Measurements from ENCODE around the gene BCL2L12. TPM values are rescaled to one million over a fixed set of nuclear protein-coding genes. Genes with fewer than 3 reads are reported as not detected.
"Not testable (repeated sequence)": the region's sequence is repeated elsewhere in the genome, so short reads cannot be mapped to it uniquely, and the experiment has no call there.

Gene BCL2L12
- total and polyA plus RNA-seq, 2 donors: 18.7 to 27.1 TPM

GRCh38 chr19:49631014-49631588 is 34.6 kb upstream of the BCL2L12 start:
- WGBS: 80% methylated on average over 9 of the region's 9 CpGs
- no peak overlapping the region for H3K4me3 ChIP-seq (ENCODE audit: low read length in 2 of 2)
- no peak overlapping the region for H3K27ac ChIP-seq (ENCODE audit: low read depth in 1 of 2, low read length in 1 of 2)
- peaks cover 18 to 22% of the 10 kb centered on the region in 2 donors for H3K36me3 ChIP-seq (ENCODE audit: control insufficient read depth in 2 of 2, insufficient read depth in 2 of 2, low read length in 1 of 2)
- no peak for DNase-seq (ENCODE audit: low read depth in 6 of 9, low spot score in 9 of 9)
- H3K9me3 ChIP-seq (ENCODE audit: control insufficient read depth in 2 of 2, insufficient read depth in 1 of 2, low read length in 1 of 2): no peaks in the 10 kb centered on the region
- peaks cover 0 to 7% of the 10 kb centered on the region in 2 donors for H3K4me1 ChIP-seq (ENCODE audit: control insufficient read depth in 2 of 2, insufficient read depth in 2 of 2, low read length in 2 of 2)
- H3K27me3 ChIP-seq (ENCODE audit: control insufficient read depth in 2 of 2, insufficient read depth in 1 of 2, low read length in 1 of 2): peaks cover 0 to 15% of the 10 kb centered on the region in 2 donors

GRCh38 chr19:49631610-49632192 is 34.0 kb upstream of the BCL2L12 start:
- no peak for DNase-seq (ENCODE audit: low read depth in 6 of 9, low spot score in 9 of 9)
- H3K36me3 ChIP-seq (ENCODE audit: control insufficient read depth in 2 of 2, insufficient read depth in 2 of 2, low read length in 1 of 2): peaks cover 12 to 16% of the 10 kb centered on the region in 2 donors
- H3K27ac ChIP-seq (ENCODE audit: low read depth in 1 of 2, low read length in 1 of 2): no peak overlapping the region
- H3K4me1 ChIP-seq (ENCODE audit: control insufficient read depth in 2 of 2, insufficient read depth in 2 of 2, low read length in 2 of 2): peaks cover 0 to 7% of the 10 kb centered on the region in 2 donors
- H3K4me3 ChIP-seq (ENCODE audit: low read length in 2 of 2): no peak overlapping the region
- peaks cover 0 to 21% of the 10 kb centered on the region in 2 donors for H3K27me3 ChIP-seq (ENCODE audit: control insufficient read depth in 2 of 2, insufficient read depth in 1 of 2, low read length in 1 of 2)
- H3K9me3 ChIP-seq (ENCODE audit: control insufficient read depth in 2 of 2, insufficient read depth in 1 of 2, low read length in 1 of 2): no peaks in the 10 kb centered on the region
- 97% methylated on average over 19 of the region's 19 CpGs for WGBS

DNA sequence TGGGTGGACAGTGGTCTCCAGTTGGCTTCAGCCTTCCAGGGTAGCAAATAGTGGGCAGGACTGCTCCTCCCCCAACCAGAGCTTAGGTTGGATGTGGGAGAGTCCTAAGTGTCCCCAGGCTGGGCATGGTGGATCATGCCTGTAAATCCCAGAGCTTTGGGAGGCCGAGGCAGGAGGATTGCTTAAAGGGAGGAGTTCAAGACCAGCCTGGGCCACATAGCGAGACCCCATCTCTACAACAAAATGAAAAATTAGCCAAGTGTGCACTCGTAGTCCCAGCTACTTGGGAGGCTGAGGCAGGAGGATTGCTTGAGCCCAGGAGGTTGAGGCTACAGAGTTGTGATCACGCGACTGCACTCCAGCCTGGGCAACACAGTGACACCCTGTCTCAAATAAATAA is 33.2 kb upstream of the BCL2L12 start:
- no peak overlapping the region for H3K4me3 ChIP-seq (ENCODE audit: low read length in 2 of 2)
- H3K4me1 ChIP-seq (ENCODE audit: control insufficient read depth in 2 of 2, insufficient read depth in 2 of 2, low read length in 2 of 2): peaks cover 0 to 7% of the 10 kb centered on the region in 2 donors
- H3K27me3 ChIP-seq (ENCODE audit: control insufficient read depth in 2 of 2, insufficient read depth in 1 of 2, low read length in 1 of 2): peaks cover 0 to 29% of the 10 kb centered on the region in 2 donors
- no peak overlapping the region for H3K27ac ChIP-seq (ENCODE audit: low read depth in 1 of 2, low read length in 1 of 2)
- peaks cover 4 to 7% of the 10 kb centered on the region in 2 donors for H3K36me3 ChIP-seq (ENCODE audit: control insufficient read depth in 2 of 2, insufficient read depth in 2 of 2, low read length in 1 of 2)
- 98% methylated on average over 5 of the region's 5 CpGs for WGBS
- H3K9me3 ChIP-seq (ENCODE audit: control insufficient read depth in 2 of 2, insufficient read depth in 1 of 2, low read length in 1 of 2): no peaks in the 10 kb centered on the region
- no peak for DNase-seq (ENCODE audit: low read depth in 6 of 9, low spot score in 9 of 9)

DNA sequence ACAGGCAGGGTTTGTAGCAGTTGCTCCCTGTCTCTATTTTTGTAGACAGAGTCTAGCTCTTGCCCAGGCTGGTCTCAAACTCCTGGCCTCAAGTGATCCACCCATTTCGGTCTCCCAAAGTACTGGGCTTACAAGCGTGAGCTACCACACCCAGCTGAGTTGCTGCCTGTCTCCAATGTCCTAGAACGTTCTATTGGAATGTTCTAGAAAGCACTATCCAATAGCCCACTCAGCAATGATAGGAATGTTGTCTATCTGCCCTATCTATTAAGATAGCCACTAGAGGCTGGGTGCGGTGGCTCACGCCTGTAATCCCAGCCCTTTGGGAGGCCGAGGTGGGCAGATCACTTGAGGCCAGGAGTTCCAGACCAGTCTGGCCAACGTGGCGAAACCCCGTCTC is 32.5 kb upstream of the BCL2L12 start:
- not testable (repeated sequence) for H3K27ac ChIP-seq (ENCODE audit: low read depth in 1 of 2, low read length in 1 of 2); H3K4me1 ChIP-seq (ENCODE audit: control insufficient read depth in 2 of 2, insufficient read depth in 2 of 2, low read length in 2 of 2); H3K4me3 ChIP-seq (ENCODE audit: low read length in 2 of 2); H3K36me3 ChIP-seq (ENCODE audit: control insufficient read depth in 2 of 2, insufficient read depth in 2 of 2, low read length in 1 of 2); H3K9me3 ChIP-seq (ENCODE audit: control insufficient read depth in 2 of 2, insufficient read depth in 1 of 2, low read length in 1 of 2); DNase-seq (ENCODE audit: low read depth in 6 of 9, low spot score in 9 of 9)
- H3K27me3 ChIP-seq (ENCODE audit: control insufficient read depth in 2 of 2, insufficient read depth in 1 of 2, low read length in 1 of 2): peaks cover 2 to 35% of the 10 kb centered on the region in 2 donors
- 95% methylated on average over 9 of the region's 9 CpGs for WGBS

DNA sequence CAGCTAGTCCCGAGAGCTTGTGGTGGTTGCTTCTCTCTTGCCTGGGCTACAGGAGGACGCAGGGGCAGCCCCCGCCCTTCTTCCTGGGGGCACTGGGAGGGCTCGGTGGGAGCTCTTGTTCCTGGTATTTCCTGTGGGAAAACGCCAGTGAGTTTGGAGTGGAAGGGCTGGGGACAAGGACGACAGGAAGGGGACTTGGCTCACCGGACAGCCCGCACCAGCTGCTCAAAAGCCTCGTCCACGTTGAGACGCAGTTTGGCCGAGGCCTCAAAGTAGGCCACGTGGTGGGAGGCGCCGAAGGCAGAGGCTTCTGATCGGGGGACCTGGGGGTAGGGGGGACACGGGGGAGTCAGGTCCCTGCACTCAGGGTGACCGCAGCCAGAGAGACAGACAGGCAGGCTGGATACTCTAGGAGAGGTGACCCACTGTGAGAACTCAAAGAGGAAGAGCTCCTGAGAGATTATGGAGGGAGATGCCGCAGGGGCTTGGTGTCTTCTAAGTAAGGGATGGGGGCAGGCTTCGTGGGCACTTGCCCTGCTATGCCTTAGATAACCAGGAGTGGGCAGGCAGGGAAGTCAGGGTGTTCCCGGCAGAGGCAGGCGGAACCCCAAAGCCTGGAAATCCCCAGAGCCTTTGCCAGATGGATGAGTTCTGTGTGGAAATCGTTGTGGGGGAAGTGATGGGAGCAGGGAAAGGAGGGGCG is 30.1 kb upstream of the BCL2L12 start:
- H3K4me1 ChIP-seq (ENCODE audit: control insufficient read depth in 2 of 2, insufficient read depth in 2 of 2, low read length in 2 of 2): peaks cover under 1 to 26% of the 10 kb centered on the region in 2 donors
- no peaks in the 10 kb centered on the region for H3K9me3 ChIP-seq (ENCODE audit: control insufficient read depth in 2 of 2, insufficient read depth in 1 of 2, low read length in 1 of 2)
- peak in 1 of 9 donors; percentile 24 for DNase-seq (ENCODE audit: low read depth in 6 of 9, low spot score in 9 of 9)
- H3K27me3 ChIP-seq (ENCODE audit: control insufficient read depth in 2 of 2, insufficient read depth in 1 of 2, low read length in 1 of 2): peaks cover 7 to 51% of the 10 kb centered on the region in 2 donors
- no peaks in the 10 kb centered on the region for H3K36me3 ChIP-seq (ENCODE audit: control insufficient read depth in 2 of 2, insufficient read depth in 2 of 2, low read length in 1 of 2)
- 81% methylated on average over 24 of the region's 24 CpGs for WGBS
- peak overlapping the region; percentile 15 to 46 for H3K27ac ChIP-seq (ENCODE audit: low read depth in 1 of 2, low read length in 1 of 2)
- no peak overlapping the region for H3K4me3 ChIP-seq (ENCODE audit: low read length in 2 of 2)

- peak overlapping the region in 1 of 2 donors; percentile 26 for H3K27ac ChIP-seq (ENCODE audit: low read depth in 1 of 2, low read length in 1 of 2)
- peaks cover 7 to 51% of the 10 kb centered on the region in 2 donors for H3K27me3 ChIP-seq (ENCODE audit: control insufficient read depth in 2 of 2, insufficient read depth in 1 of 2, low read length in 1 of 2)
- no peaks in the 10 kb centered on the region for H3K9me3 ChIP-seq (ENCODE audit: control insufficient read depth in 2 of 2, insufficient read depth in 1 of 2, low read length in 1 of 2)
- no peak overlapping the region for H3K4me3 ChIP-seq (ENCODE audit: low read length in 2 of 2)
- peaks cover 5 to 33% of the 10 kb centered on the region in 2 donors for H3K4me1 ChIP-seq (ENCODE audit: control insufficient read depth in 2 of 2, insufficient read depth in 2 of 2, low read length in 2 of 2)
- 88% methylated on average over 30 of the region's 30 CpGs for WGBS
- no peaks in the 10 kb centered on the region for H3K36me3 ChIP-seq (ENCODE audit: control insufficient read depth in 2 of 2, insufficient read depth in 2 of 2, low read length in 1 of 2)
- DNase-seq (ENCODE audit: low read depth in 6 of 9, low spot score in 9 of 9): no peak
These were observed 29.4 kb upstream of the BCL2L12 start for GRCh38 chr19:49636233-49636932.

DNA sequence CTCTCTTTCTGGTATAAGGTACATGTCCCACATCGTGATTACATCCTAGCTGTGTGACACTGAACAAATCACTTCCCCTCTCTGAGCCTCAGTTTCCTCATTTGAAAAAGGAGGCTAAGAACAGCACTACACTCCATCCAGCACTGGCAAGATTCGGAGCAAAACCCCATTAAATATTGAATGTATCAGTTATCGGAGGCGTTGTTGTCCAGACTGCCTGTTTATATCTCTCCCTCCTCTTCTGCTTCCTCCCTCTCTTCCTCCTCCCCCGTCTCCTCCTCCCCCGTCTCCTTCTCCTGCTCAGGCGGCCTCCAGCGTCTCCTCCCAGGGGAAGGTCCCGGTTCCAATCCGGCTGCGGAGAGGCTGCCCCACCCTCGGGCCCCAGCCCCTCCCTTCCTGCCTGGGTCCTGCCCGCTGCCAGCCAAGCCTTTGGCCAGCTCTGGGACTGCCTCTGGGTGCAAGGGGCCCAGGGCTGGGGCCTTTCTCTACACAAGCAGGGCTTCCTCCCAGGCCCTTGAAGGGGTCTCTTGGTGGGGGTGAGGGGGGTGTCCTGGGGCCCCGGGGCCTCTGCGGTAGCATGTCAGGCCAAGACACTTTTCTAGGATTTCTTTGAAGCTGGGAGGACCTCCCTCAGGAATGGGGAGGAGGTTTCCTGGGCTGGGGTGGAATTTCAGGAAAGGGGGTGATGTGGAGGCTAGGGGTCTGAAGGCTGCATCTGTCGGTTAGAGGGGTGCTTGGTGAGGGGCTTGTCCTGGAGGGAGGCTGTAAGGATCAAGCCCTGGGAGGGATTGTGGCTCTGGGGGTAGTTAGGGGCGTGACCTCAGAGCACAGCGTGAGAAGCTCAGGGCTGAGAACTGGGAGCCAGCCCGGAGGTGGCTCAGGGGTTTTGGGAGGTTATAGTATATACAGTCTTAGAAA is 27.7 kb upstream of the BCL2L12 start:
- H3K27me3 ChIP-seq (ENCODE audit: control insufficient read depth in 2 of 2, insufficient read depth in 1 of 2, low read length in 1 of 2): peaks cover 7 to 51% of the 10 kb centered on the region in 2 donors
- H3K27ac ChIP-seq (ENCODE audit: low read depth in 1 of 2, low read length in 1 of 2): peak overlapping the region in 1 of 2 donors; percentile 64
- peaks cover 12 to 43% of the 10 kb centered on the region in 2 donors for H3K4me1 ChIP-seq (ENCODE audit: control insufficient read depth in 2 of 2, insufficient read depth in 2 of 2, low read length in 2 of 2)

GRCh38 chr19:49639401-49640112 is 26.2 kb upstream of the BCL2L12 start:
- peaks cover 0 to 3% of the 10 kb centered on the region in 2 donors for H3K36me3 ChIP-seq (ENCODE audit: control insufficient read depth in 2 of 2, insufficient read depth in 2 of 2, low read length in 1 of 2)
- WGBS: 5% methylated on average over 31 of the region's 31 CpGs
- peak overlapping the region; percentile 57 to 66 for H3K4me3 ChIP-seq (ENCODE audit: low read length in 2 of 2)
- no peaks in the 10 kb centered on the region for H3K9me3 ChIP-seq (ENCODE audit: control insufficient read depth in 2 of 2, insufficient read depth in 1 of 2, low read length in 1 of 2)
- H3K27me3 ChIP-seq (ENCODE audit: control insufficient read depth in 2 of 2, insufficient read depth in 1 of 2, low read length in 1 of 2): peaks cover 7 to 51% of the 10 kb centered on the region in 2 donors
- H3K4me1 ChIP-seq (ENCODE audit: control insufficient read depth in 2 of 2, insufficient read depth in 2 of 2, low read length in 2 of 2): peaks cover 16 to 51% of the 10 kb centered on the region in 2 donors
- peak in 2 of 9 donors; percentile 14 to 15 for DNase-seq (ENCODE audit: low read depth in 6 of 9, low spot score in 9 of 9)
- peak overlapping the region; percentile 19 to 62 for H3K27ac ChIP-seq (ENCODE audit: low read depth in 1 of 2, low read length in 1 of 2)

More for the DNA sequence above, 27.7 kb upstream of the BCL2L12 start:
- H3K9me3 ChIP-seq (ENCODE audit: control insufficient read depth in 2 of 2, insufficient read depth in 1 of 2, low read length in 1 of 2): no peaks in the 10 kb centered on the region
- no peaks in the 10 kb centered on the region for H3K36me3 ChIP-seq (ENCODE audit: control insufficient read depth in 2 of 2, insufficient read depth in 2 of 2, low read length in 1 of 2)
- no peak for DNase-seq (ENCODE audit: low read depth in 6 of 9, low spot score in 9 of 9)
- no peak overlapping the region for H3K4me3 ChIP-seq (ENCODE audit: low read length in 2 of 2)
- WGBS: 21% methylated on average over 19 of the region's 19 CpGs

All from thymus (tissue), 11 donors.